ENCODE data around the gene TST.
"Not testable (repeated sequence)": the region's sequence is repeated elsewhere in the genome, so short reads cannot be mapped to it uniquely, and the experiment has no call there.

Gene TST

DNA sequence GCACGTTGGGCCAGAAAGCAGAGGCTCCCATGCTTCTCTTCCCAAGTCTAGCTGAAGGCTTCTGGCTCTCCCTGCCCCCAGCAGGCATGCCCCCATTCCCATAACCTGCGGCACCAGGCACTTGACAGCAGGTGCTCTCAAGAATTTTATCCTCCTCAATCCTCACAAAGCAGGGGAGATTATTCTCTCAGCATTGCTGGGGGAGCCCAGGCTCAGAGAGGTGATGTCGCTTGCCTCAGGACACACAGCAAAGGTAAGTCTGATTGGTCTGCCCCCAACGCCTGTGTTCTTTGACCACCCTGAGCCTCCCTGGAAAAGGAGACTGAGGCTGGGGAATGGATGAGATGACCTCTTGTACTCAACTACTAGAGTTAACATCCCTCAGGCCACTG is 4.8 kb downstream of the TST start:
- no peak for DNase-seq (ENCODE audit: low spot score)

DNA sequence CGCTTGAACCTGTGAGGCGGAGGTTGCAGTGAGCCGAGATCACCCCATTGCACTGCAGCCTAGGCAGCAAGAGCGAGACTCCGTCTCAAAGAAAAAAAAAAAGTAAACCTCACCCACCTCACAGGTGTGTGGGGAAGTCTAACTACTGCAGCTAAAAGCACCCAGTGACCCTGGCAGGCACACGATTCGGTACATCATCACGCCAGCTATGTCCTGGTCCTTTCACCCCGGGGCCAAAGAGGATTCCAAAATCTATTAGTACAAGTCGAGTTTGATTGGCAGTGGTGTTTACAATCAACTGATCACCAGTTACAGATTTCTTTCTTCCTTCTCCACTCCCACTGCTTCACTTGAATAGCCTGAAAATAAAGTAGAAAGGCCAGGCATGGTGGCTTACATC is 6.3 kb downstream of the TST start:
- DNase-seq (ENCODE audit: low spot score): no peak

DNA sequence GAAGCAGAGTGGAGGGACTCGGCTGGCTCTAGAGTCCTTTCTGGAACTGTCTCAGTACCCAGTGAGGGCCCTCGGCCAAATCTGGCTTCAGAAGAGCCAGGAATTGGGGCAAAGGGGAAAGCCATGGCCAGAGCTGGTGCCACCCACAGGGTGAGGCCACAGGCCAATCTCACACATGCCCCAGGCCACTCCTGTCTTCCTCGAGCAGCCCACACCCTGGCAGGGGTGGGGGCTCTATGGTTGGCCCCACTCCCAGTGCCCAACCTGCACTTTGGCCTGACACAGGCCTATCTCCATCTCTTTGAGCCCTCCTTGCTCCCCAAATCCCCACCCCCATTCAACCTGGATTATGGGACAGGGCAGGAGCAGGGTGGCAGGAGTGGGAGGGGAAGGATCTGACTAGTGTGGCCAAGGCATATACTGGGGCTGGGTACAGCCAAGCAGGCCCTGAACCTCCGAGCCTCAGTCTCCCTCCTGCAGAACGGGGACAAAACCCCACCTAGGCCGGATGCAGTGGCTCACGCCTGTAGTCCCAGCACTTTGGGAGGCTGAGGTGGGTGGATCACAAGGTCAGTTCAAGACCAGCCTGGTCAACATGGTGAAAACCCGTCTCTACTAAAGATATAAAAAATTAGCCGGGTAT is 6.9 kb downstream of the TST start:
- no peak for DNase-seq (ENCODE audit: low spot score)

DNA sequence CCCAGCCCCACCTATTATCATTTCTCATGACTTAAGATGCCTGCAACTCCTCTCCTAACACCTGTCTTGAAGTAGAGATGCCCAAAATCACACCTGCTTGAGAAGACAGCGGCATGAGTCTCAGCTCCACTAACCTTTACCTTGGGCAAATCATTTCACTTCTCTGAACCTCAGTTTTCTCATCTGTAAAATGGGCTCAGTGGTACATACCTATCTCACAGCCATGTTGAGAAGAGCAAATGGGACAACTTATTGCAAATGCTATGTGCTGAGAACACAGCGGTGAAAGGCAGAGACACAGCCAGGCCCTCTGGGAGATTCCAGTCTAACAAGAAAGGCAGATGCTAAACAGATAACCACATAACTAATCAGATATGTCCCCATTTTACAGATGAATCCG is 7.8 kb downstream of the TST start:
- DNase-seq (ENCODE audit: low spot score): no peak

DNA sequence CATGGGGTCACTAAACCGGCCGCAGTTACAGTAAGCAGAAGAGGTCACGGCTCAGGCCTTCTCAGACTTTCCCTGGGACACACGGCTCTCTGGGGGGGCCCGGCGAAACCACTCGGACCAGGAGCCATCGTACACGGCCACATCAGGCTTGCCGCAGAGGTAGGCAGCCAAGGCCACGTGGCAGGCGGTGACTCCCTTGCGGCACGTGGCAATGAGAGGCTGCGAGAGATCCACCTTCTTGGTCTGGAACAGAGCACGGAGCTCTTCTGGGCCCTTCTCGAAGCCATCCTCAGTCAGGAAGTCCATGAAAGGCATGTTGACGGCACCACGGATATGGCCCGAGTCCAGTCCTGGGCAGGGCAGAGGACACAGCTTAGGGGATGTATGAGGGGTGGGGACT is 8.3 kb downstream of the TST start:
- no peak for DNase-seq (ENCODE audit: low spot score)

DNA sequence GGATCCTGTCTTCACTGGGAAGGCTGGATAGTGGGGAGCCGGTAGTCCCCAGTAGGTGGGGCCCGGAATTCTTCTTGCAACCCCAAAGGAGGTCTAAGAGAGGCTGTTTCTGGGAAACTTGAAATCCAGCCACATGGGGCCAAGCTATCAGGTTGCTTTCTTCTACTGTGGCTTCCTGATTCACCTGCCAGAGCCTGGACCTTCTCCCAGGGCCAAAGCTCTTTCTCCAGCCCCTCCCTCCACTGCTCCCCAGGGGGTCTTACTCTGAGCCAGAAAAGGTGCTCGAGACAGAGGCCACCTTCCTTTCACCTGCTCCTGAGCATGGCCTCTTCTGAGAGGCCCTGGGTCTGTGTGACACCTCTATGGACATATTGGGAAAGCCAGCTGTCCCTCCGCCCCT is 9.1 kb downstream of the TST start:
- DNase-seq (ENCODE audit: low spot score): no peak

DNA sequence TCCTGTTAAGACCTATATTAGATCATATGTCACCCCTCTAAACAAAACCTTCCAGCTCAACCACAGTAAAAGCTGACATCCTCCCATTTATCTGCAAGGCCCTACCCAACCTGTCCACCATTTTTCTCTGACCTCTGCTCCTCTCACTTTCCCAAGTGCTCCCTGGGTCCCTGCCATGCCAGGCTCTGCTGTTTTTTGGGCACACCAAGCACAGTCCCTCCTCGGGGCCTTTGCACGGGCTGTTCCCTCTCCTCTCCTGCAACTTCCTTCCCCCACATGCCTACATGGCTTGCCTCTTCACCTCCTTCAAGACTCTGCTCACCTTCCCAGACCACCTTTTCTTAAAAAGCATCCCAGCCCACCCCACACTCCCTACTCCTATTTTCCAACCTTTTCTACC is 9.8 kb downstream of the TST start:
- DNase-seq (ENCODE audit: low spot score): no peak

DNA sequence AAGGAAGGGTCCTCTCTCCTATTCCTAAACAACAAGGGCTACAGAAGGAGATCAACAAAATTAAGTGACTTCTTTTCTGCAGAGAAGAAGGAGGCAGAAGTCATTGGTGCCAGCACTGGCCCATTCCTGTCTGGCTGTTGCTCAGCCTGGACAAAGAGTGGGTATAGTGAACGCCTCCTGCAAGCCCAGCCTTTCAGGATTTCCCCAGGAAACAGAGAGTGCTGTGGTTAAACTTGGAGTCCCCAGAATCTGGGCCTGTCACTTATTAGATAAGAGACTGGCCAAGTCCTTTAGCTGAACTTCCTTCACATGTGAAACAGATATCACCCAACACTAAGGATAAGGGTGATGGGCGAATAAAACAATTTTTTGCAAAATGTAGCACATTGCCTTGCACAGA is 10.9 kb downstream of the TST start:
- DNase-seq (ENCODE audit: low spot score): no peak

DNA sequence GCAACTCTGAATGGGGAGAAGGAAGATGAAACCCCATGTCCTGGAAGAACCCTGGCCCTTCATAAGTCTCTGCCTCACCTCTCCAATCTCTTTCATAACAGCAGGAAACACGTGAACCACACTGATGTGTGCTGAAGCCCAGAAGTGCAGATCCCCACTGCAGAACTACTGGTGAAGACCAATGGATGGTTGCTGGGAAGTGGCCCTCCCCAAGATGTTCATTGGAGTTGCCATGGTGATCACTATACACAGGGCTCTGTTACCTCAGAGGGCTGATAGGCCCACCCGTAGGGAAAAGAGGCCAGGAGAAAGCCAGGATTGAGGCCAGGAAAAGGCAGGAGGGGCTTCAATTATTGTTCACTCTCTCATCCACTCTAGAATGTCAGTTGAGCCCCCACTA is 11.6 kb downstream of the TST start:
- no peak for DNase-seq (ENCODE audit: low spot score)

DNA sequence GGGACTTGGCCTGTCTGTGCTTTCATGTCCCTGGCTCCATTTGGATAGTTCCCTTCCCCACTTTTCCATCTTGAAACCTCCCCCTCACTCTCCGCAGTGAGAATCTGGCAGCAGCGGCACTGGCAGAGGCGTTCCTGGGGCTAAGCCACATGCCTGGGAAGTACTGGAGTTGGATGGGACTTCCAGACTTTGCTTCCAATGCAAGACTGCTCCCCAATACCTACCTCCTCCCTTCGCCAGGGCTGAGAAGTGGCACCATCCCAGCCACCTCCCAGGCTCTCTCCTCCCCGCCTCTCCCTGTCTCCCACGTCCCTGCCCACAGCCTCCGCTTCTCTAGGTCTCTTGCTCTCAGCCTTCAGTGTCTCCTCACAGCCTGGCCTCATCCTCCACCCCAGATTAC is 16.6 kb downstream of the TST start:
- DNase-seq (ENCODE audit: low spot score): no peak

DNA sequence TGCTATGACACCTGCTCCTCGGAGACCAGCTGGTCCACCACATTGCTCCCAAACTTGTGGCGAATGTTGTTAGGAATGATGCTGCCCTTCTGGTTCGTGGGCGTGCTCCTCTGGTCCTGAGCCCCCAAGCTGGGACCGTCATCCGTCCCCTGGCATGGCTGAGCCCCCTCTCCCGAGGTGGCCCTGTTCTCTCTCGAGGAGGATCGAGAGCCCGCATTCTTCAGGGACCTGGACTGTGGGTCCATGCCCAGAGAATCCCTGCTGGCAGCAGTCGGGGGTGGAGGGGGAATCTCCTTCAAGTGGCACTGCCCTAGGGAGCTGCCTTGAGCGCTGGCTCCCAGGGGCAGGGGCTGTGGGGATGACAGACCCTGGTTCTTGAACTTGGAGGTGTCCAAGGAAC is 17.4 kb downstream of the TST start:
- DNase-seq (ENCODE audit: low spot score): no peak

DNA sequence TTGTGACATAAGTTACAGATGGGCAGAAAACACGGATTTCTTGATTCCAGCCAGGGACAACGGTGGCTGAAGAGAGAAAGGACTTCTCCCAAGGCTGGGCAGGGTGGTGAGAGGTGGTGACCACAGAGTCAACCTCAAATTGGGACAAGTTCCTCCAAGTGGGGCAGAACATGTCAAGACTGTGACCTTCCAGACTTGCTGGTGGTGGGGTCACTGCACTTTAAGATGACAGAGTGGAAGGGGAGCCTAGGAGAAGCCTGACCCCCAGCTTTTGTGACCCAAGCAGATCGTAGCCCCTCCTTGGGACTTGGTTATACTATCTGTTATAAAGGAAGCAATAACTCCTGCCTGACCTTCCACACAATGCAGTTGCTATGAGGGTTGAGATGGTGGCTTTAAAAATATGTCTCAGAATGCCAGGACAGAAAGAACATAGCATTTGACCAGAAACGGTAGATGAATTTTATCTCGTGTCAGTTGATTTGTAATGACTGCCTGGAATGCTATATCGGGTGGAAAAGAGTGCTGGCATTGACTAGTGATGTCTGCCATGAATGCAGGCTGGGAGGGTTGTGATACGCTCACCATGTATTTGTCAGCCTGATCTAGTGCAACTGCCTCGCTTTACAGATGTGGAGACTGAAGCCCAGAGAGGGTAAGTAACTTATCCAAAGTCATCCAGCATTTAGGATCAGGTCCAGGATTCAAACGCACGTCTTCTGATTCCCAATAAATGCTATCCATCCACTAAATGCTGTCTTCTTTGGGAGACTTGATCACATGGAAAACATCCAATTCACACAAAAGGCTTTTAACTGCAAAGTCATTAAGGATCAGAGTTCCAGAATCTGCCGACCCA is 18.3 kb downstream of the TST start:
- no peak for DNase-seq (ENCODE audit: low spot score)

DNA sequence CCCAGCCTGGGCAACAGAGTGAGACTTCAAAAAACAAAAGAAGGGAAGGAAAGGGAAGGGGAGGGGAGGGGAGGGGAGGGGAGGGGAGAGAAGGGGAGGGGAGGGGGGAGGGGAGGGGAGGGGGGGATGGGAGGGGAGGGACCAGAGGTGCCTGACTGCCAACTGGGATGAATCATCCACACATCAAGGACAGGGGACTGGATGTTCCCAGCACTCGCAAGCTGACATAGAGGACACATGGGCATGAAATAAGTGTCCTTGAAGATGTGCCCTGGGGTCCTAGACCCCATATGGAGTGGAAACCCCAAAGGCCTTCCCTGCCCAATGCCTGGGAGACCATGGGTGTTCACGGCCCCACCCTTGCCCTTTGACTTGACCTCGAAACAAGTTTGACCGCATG is 19.8 kb downstream of the TST start:
- DNase-seq (ENCODE audit: low spot score): no peak

DNA sequence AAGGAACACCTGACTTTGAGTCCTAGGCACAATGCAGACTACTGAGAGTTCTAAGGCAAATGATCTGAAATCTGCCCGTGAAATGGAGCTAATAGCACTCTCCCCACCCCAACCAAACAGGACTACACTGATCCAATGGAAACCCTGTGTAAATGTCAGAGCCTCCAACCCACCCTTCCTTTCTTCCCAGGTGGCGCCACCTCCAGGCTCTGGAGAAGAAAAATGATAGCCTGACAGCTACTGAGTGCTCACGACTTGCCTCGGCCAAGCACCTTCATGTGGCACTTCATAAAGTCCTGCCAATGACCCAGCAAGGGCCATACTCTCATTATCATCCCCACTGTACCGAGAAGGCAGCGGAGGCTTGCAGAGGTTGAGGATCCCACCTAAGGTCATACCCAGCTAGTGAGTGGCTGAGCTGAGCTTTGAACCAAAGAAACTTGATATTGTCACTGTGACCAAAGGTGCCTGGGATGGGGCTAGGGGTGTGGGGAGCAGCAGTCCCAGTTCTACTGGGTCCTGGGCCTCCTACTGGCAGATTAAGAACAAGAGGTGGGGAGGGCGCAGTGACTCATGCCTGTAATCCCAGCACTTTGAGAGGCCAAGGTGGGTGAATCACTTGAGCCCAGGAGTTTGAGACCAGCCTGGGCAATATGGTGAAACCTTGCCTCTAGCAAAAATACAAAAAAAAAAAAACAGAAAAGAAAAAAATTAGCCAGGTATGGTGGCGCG is 20.5 kb downstream of the TST start:
- no peak for DNase-seq (ENCODE audit: low spot score)

DNA sequence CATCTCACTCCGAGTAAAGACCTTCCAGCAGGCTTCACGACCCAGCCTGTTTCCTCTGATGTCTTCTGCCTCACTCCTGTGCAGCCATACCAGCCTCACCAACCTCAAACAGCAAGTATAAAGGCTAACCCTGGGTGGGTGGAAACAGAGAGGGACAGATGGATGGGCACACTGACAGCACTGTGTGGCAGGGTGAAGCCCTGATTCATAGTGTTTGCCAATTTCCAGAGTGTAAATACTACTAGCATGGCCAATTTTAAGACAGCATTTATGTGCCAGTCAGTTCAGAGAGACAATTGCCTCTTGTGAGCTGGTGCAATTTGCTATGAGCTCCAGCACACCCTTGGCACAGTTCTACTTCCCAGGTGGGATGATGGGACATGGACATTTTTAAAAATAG is 21.5 kb downstream of the TST start:
- no peak for DNase-seq (ENCODE audit: low spot score)

DNA sequence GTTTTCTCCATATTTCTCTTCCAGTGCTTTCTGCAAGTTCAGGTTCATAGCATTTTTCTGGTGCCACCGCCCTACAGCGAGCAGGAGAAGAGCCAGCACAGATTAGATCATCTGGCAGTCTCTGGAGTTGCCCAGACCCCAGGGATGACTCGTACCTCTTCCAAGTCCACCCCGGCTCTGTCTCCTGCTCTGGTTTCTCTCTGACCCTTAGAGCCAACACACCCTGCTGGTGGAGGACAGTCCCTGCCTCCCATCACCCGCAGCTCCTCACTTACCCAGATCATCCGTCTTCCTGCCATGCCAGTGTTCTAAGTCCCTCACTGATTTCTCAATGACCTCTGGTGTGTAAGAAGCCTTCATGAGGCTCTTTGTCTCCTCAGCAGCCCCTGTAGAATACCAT is 28.0 kb downstream of the TST start:
- no peak for DNase-seq (ENCODE audit: low spot score)

DNA sequence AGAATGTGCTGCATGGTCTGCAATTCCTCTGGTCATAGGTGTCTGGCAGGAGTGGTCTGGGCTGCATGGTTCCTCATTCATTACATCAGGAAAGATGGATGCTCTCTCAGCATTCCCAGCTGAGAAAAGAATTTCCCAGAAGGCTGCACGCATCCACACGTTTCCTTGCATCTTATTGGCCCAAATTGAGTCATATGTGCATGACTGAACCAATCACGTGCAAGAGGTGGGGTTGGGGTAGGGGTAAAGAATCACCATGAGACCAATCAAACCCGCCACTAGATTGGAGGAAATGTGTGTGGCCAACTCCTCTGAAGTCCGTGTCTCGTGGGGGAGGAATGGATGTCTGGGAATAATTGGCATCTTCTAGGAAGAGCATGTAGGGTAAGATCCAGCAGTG is 28.8 kb downstream of the TST start:
- DNase-seq (ENCODE audit: low spot score): no peak

DNA sequence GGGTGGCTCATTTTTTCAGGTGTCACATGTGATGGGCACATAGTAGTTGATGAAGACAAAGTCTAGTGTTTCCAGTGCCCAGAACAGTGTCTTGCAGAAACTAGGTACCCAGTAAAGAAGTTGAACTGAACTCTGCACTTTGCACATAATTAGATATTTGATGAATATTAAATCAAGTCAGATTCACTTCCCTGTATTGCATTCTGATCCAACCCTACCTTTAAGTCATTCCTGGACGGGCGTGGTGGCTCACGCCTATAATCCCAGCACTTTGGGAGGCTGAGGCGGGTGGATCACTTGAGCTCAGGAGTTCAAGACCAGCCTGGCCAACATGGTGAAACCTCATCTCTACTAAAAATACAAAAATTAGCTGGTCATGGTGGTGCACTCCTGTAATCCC is 30.2 kb downstream of the TST start:
- DNase-seq (ENCODE audit: low spot score): not testable (repeated sequence)

DNA sequence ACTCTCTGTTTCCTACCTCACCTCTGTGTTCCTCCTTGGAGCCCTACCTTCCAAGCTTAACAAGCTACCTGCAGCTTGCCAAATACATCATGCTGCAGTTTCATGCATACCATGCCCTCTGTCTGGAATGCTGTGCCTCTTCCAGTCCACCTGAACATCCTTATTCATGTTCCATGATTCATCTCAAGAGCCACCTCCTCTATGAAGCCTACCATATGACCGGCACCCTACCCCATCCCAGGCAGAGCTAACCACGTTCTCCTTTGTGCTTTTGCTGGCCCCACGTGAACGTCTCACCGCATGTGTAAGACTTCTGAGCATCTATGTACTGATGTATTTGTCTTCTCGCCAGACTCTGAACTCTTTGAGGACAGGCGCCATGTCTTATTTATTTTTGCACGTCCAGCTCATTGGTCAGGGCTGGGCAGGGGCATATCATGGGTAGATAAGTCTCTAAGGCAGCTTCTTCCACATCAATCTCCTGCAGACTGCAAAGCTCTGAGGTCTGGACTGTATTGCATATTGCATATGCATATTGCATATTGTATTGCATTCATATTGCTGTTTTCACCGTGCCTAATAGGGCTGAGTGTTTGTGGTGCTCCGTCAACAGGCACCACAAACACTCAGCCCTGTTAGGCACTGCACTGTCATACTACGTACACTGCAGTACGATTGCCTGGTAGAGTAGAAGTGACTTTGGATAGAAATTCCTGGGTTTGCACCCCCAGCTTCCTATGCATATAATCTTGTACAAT is 31.0 kb downstream of the TST start:
- DNase-seq (ENCODE audit: low spot score): no peak

DNA sequence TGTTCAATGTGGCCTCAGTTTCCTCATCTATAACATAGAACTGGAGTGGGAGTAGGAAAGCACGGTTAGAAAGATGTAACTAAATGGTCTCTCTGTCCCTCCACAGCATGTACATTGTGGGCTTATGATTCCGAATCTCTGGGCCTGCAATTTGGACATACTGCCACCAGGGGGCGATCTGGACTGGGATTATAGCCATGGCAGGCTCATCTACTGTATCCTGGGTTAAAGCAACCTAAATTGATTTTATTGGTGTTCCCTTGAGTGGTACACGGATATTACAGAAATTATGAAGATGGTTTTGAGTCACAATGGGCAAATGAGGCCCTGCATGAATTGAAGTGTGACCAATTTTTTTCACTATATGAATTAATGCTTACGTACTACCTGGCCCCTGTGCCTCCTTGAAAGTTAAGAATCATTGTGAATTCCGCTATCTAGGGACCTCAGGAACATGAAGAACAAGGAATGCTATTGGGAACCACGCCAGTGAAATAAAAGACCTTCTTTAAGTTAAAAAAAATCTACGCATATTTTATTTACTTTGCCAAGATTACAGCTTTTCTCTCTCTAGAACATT is 32.9 kb downstream of the TST start:
- no peak for DNase-seq (ENCODE audit: low spot score)

DNA sequence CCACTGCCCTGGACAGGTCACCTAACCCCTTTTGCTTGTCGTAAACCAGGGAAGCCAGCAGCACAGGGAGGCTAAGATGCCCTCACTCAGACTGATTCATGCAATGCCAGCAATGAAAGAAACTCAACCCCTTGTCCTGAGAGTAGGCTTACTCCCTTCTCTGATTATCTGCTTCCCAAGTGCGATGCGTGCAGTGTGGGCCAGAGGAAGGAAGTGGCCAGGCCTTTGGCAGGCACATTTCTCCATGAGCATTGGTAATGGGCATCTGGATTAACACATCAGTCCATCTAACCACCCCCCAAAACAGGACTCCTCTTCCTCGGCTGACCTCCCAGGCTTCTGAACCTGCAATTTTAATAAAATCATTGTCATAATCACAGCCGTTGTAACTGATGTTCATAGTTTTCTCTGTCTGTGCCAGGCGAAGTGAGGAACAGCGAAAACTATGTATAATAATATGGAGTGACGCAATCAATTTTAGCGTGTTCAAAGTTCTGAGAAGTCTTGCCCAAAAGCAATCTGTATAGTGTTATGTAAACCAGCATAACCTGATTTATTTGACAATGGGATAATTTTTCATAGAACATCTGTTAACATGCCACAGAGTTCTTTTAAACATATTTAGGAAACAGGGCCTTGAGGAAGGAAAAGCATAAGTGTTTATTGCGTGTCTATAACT is 33.9 kb downstream of the TST start:
- no peak for DNase-seq (ENCODE audit: low spot score)

DNA sequence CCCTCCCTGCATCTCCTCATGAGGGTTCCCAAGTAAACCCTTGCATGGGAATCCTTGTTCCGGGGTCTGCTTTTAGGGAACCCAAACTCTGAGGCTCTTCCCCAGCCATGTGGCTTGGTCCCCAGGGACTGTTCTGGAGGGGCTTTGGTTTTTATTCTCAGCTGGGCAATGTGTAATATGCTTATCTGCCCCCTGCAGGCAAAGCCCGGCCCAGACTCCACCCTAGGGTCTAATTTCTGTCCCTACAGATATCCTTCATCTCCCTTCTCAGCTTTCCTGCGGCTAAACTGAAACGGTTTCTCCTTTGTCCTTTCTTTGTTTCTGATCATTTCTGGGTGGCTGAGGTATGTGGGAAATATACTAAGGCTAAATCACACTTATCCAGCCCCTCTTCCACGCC is 37.1 kb downstream of the TST start:
- no peak for DNase-seq (ENCODE audit: low spot score)
